Measurements from ENCODE around the gene MEF2C.

- TF ChIP-seq, protein P1, sequence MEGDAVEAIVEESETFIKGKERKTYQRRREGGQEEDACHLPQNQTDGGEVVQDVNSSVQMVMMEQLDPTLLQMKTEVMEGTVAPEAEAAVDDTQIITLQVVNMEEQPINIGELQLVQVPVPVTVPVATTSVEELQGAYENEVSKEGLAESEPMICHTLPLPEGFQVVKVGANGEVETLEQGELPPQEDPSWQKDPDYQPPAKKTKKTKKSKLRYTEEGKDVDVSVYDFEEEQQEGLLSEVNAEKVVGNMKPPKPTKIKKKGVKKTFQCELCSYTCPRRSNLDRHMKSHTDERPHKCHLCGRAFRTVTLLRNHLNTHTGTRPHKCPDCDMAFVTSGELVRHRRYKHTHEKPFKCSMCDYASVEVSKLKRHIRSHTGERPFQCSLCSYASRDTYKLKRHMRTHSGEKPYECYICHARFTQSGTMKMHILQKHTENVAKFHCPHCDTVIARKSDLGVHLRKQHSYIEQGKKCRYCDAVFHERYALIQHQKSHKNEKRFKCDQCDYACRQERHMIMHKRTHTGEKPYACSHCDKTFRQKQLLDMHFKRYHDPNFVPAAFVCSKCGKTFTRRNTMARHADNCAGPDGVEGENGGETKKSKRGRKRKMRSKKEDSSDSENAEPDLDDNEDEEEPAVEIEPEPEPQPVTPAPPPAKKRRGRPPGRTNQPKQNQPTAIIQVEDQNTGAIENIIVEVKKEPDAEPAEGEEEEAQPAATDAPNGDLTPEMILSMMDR (optimal IDR thresholded peaks at IDR 0.05 in 1 of 3, IDR thresholded peaks at IDR 0.05 in 1 of 3, conservative IDR thresholded peaks at IDR 0.05 in 1 of 3; ENCODE audit: extremely low read depth in 1 of 3, insufficient read depth in 2 of 3, low read length in 3 of 3): no peak
- no peak for TF ChIP-seq EZH2 (IDR thresholded peaks at IDR 0.05; ENCODE audit: low read length)
Measured at GRCh38 chr5:88834131-88834462, 48.9 kb downstream of the MEF2C start.

Measured in keratinocyte (primary cell).